DND-41 (cell line): ENCODE results near the gene C16orf78.

Experiments
- ATAC-seq: fragments of 200-7000 bp; cut with Tn5 transposase; 3 replicates; pipeline ENCODE4 v1.9.1; 2021; ENCODE audit warnings: low read depth; ENCODE audit not compliant: insufficient read depth
- DNase-seq: peaks from one replicate; pipeline ENCODE4 v3.0.0-alpha.2; 2020
- H2AFZ ChIP-seq: 2 replicates; pipeline ENCODE4 v1.6.0; 2012; ENCODE audit warnings: low read depth, low read length
- H3K27ac ChIP-seq: 2 replicates; pipeline ENCODE4 v1.5.1; 2012; ENCODE audit warnings: low read length, inconsistent platforms
- H3K27me3 ChIP-seq: fragments of 200-600 bp; sonication (generic); 2 replicates; pipeline ENCODE4 v1.6.0; 2012; ENCODE audit warnings: low read length, mild to moderate bottlenecking, inconsistent platforms; ENCODE audit not compliant: insufficient read depth, poor library complexity
- H3K36me3 ChIP-seq: 2 replicates; pipeline ENCODE4 v1.5.1; 2012; ENCODE audit warnings: low read length, inconsistent platforms; ENCODE audit not compliant: insufficient read depth
- H3K4me1 ChIP-seq: 2 replicates; pipeline ENCODE4 v1.5.1; 2012; ENCODE audit warnings: mild to moderate bottlenecking, low read length; ENCODE audit not compliant: insufficient read depth
- H3K4me2 ChIP-seq: 2 replicates; pipeline ENCODE4 v1.6.0; 2012; ENCODE audit warnings: mild to moderate bottlenecking, moderate library complexity, low read length, inconsistent platforms; ENCODE audit not compliant: insufficient read depth
- H3K4me3 ChIP-seq, 2 experiments: fragments of 200-600 bp in 1 of 2; shearing (Covaris generic) in 1 of 2; 2 replicates each; pipeline ENCODE4 v1.5.1; 2012 to 2016; ENCODE audit warnings: inconsistent platforms in 2 of 2, low read length in 2 of 2, mild to moderate bottlenecking in 2 of 2, low read depth in 1 of 2, moderate library complexity in 1 of 2
- H3K79me2 ChIP-seq: 2 replicates; pipeline ENCODE4 v1.6.0; 2012; ENCODE audit warnings: low read length, inconsistent platforms; ENCODE audit not compliant: insufficient read depth
- H3K9ac ChIP-seq: 2 replicates; pipeline ENCODE4 v1.6.0; 2012; ENCODE audit warnings: low read depth, mild to moderate bottlenecking, inconsistent platforms, low read length, moderate library complexity
- H3K9me3 ChIP-seq: 2 replicates; pipeline ENCODE4 v1.5.1; 2012; ENCODE audit warnings: low read length, moderate library complexity, mild to moderate bottlenecking, inconsistent platforms; ENCODE audit not compliant: insufficient read depth, severe bottlenecking
- H4K20me1 ChIP-seq: 2 replicates; pipeline ENCODE4 v1.6.0; 2012; ENCODE audit warnings: low read length; ENCODE audit not compliant: insufficient read depth
- CTCF ChIP-seq: IDR thresholded peaks from 2 replicates; pipeline ENCODE4 v1.5.1; 2012; ENCODE audit warnings: borderline replicate concordance, low read length, moderate library complexity, mild to moderate bottlenecking; ENCODE audit not compliant: poor library complexity, severe bottlenecking; ENCODE audit errors: extremely low read depth
- EZH2 ChIP-seq: IDR thresholded peaks from 3 replicates; pipeline ENCODE4 v1.6.1; 2012; ENCODE audit warnings: borderline replicate concordance, low read depth, mild to moderate bottlenecking, moderate library complexity, low read length, inconsistent platforms; ENCODE audit not compliant: severe bottlenecking

The C16orf78 gene

DNA sequence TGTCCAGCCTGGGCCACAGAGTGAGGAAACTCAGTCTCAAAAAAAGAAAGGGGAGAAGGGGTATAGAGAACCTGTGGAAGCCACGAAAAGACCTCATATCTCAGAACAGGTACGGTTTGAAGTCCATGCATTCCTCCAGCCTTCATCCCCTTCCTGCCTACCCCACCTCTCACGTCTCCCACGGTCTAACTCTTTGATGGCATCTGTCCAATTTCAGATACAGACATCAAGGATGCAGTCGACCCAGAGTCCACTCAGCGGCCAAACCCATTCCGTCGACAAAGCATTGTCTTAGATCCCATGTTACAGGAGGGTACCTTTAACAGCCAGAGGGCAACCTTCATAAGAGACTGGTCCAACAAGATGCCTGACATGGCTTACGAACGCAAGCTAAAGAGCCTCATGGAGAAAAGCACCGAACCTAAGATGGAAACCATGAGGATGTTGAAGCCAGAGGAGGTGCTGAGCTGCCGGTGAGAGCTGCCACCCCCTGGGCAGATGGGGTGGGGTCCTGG, 22.7 kb downstream of the C16orf78 start:
- no peak overlapping the region for H2AFZ ChIP-seq
- H3K4me2 ChIP-seq, result no peak overlapping the region
- H3K4me1 ChIP-seq, result no peaks in the 10 kb centered on the region
- no peak for DNase-seq
- H3K9me3 ChIP-seq, result no peaks in the 10 kb centered on the region
- no peaks in the 10 kb centered on the region for H3K79me2 ChIP-seq
- no peak overlapping the region for H3K9ac ChIP-seq
- H3K4me3 ChIP-seq, result no peak overlapping the region
- ATAC-seq, result no peak
- H3K36me3 ChIP-seq, result no peaks in the 10 kb centered on the region
- H3K27ac ChIP-seq, result no peak overlapping the region
- no peaks in the 10 kb centered on the region for H4K20me1 ChIP-seq
- peaks cover 15% of the 10 kb centered on the region for H3K27me3 ChIP-seq
- TF ChIP-seq EZH2, result no peak
- TF ChIP-seq CTCF, result no peak

DNA sequence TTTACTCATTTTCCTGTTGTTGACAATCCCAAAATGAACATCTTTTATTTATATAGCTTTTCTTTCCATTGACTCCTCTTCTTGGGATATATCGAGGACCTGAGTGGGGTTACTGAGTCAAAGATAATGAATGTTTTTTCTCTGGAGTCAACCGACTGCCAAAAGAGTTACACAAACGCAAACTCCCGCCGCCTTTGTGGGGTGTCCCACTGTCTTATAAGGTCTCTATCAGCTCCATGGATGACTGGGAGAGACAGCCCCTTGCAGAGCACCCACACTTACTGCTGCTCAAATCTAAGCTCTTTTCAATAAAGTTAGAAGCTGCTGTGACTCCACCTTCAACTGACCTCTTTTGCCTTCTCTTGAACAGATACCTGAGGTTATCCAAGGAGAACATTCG, 25.2 kb downstream of the C16orf78 start:
- no peak overlapping the region for H3K4me3 ChIP-seq
- H4K20me1 ChIP-seq, result no peaks in the 10 kb centered on the region
- no peaks in the 10 kb centered on the region for H3K9me3 ChIP-seq
- no peaks in the 10 kb centered on the region for H3K4me1 ChIP-seq
- ATAC-seq (no peak), DNase-seq (no peak)
- no peak overlapping the region for H2AFZ ChIP-seq
- H3K27ac ChIP-seq, result no peak overlapping the region
- H3K36me3 ChIP-seq, result no peaks in the 10 kb centered on the region
- H3K4me2 ChIP-seq, result no peak overlapping the region
- H3K27me3 ChIP-seq, result peaks cover 10% of the 10 kb centered on the region
- no peak overlapping the region for H3K9ac ChIP-seq
- no peaks in the 10 kb centered on the region for H3K79me2 ChIP-seq
- TF ChIP-seq CTCF, result no peak
- no peak for TF ChIP-seq EZH2

DNA sequence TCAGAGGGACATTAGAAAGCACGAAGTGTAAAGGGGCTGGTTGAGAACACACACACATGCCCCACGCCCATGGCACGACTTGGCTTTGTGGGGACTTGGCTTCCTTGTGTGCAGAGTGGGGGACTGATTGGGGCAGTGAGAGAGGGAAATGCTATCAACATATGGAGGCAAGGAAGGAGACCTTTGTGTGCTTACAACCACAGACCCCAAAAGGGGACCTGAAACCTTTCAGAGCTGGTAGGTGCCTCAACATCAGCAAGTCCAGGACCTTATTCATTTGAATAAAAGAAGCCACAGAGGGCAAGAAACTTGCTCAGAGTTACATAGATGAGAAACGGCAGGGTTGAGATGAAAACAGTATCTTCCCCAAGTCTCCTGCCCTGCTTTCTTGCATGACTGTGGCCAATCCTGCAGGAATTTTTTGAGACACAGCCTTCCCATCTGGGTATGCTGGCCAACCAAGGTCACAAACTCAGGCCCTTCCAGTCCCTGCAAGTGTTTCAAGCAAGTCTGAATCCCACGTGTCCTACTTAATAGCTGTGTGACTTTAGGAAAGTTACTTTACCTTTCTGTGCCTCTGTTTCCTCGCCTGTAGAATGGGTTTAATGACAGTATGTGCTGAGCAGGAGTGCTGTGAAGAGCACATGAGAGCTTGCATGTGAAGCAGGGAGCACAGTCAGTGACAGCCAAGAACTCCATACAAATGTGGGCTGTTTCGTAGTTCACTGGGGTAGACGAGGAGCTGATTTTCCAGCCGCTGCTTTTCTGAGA, 26.2 kb downstream of the C16orf78 start:
- Histone ChIP-seq H3K27ac (no peak overlapping the region), H3K4me1 (no peaks in the 10 kb centered on the region), H3K4me2 (no peak overlapping the region), H4K20me1 (no peaks in the 10 kb centered on the region), H3K27me3 (peaks cover 8% of the 10 kb centered on the region), H3K4me3 (no peak overlapping the region), H3K36me3 (no peaks in the 10 kb centered on the region), H3K9me3 (no peaks in the 10 kb centered on the region), H2AFZ (no peak overlapping the region), H3K79me2 (no peaks in the 10 kb centered on the region), H3K9ac (no peak overlapping the region)
- ATAC-seq (no peak), DNase-seq (no peak)
- no peak for TF ChIP-seq EZH2
- no peak for TF ChIP-seq CTCF
